Measurements from ENCODE around the gene PNPO.

The PNPO gene

DNA sequence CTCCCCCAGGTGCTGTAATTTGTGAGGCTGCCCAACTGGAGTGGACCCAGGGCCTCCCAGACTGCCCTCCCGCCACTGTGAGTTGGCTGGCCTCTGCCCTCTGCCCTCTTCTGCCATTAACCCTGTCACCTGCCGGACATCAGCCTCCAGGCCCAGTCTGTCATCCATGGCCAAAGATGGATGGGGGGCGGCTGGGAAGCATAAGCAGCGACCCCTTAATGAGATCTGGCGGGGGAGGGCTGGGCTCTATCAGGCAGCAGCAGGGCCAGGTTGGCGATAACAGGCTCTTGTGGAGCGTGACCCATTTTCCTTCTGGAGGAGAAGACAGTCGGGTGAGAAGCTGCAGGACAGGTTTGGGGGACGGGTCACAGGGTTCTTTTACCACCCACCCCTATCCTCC is 54.8 kb downstream of the PNPO start:
- CTCF ChIA-PET = interaction anchor here (0.9 to 14.8 kb wide), 4 partner anchors 17 to 48 kb away, joined by 3 to 143 read pairs (median 15); no protein-coding TSS in a partner anchor
- POLR2A ChIA-PET = no interaction called here
- no peak for DNase-seq (ENCODE audit: extremely low spot score)
- TF ChIP-seq, protein P1, sequence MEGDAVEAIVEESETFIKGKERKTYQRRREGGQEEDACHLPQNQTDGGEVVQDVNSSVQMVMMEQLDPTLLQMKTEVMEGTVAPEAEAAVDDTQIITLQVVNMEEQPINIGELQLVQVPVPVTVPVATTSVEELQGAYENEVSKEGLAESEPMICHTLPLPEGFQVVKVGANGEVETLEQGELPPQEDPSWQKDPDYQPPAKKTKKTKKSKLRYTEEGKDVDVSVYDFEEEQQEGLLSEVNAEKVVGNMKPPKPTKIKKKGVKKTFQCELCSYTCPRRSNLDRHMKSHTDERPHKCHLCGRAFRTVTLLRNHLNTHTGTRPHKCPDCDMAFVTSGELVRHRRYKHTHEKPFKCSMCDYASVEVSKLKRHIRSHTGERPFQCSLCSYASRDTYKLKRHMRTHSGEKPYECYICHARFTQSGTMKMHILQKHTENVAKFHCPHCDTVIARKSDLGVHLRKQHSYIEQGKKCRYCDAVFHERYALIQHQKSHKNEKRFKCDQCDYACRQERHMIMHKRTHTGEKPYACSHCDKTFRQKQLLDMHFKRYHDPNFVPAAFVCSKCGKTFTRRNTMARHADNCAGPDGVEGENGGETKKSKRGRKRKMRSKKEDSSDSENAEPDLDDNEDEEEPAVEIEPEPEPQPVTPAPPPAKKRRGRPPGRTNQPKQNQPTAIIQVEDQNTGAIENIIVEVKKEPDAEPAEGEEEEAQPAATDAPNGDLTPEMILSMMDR (IDR thresholded peaks at IDR 0.05; ENCODE audit: control extremely low read depth, extremely low read depth, low read depth, missing control alignments) = no peak

DNA sequence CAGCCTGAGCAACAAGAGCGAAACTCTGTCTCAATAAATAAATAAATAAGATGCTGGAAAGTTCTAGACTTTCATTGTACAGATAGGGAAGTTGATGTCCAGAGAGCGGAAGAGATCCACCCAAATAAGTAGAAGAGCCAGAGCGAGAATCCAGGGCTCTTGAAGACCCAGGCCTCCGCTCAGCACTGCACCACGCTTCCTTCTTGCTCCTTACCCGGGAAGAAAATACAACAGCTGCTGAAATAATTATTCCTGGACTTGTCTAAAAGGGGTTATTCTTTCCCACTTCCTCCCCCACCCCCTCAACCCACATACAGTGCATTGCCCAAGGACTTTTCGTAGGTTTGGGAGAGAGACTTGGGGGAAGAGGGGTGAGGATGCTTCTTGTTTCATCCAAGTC is 56.2 kb downstream of the PNPO start:
- CTCF ChIA-PET = interaction anchor here (0.9 to 14.8 kb wide), 3 partner anchors 10 to 19 kb away, joined by 3 to 143 read pairs (median 4); no protein-coding TSS in a partner anchor
- POLR2A ChIA-PET = no interaction called here
- no peak for DNase-seq (ENCODE audit: extremely low spot score)

DNA sequence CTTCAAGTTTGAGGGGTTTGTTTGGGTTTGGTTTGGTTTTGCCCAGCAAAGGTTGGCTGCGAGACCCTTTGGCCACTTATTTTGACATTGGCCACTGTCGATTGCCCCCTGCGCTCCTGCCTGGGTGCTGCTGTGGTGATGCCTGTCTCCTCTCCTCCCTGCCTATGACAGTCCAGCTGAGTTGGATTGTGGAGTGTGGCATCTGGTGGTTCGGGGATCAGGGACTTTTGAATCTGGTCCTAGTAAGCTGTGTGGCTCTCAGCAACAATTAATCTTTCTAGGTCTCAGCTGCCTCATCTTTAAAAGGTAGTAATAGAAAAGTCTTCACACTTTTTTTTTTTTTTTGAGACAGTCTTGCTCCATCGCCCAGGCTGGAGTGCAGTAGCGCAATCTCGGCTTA is 56.7 kb downstream of the PNPO start:
- TF ChIP-seq, protein P1 (IDR thresholded peaks at IDR 0.05; ENCODE audit: control extremely low read depth, extremely low read depth, low read depth, missing control alignments) = no peak
- ChIA-PET POLR2A (no interaction called here), CTCF (interaction anchor here (0.9 to 14.8 kb wide), 4 partner anchors 11 to 27 kb away, joined by 3 to 143 read pairs (median 22); partner anchors contain the start of gene CDK5RAP3)
- DNase-seq (ENCODE audit: extremely low spot score) = no peak

More for the DNA sequence above, 56.2 kb downstream of the PNPO start:
- TF ChIP-seq, protein P1 (IDR thresholded peaks at IDR 0.05; ENCODE audit: control extremely low read depth, extremely low read depth, low read depth, missing control alignments) = no peak
